IMR-90 (cell line): Measurements from ENCODE around the gene EGR2. TPM values are rescaled to one million over a fixed set of nuclear protein-coding genes. Genes with fewer than 3 reads are reported as not detected.

Source experiments
- ATAC-seq: fragments of 200-7000 bp; cut with Tn5 transposase; 2 replicates; pipeline ENCODE4 v1.9.1; 2020; ENCODE audit warnings: low read depth, mild to moderate bottlenecking, moderate library complexity
- BruUV-seq: library from RNA; stranded (reverse); fragments of 400-500 nt; replicated peaks from 2 replicates; lab custom pipeline; 2021; lab: Mats Ljungman, UMichigan
- CTCF ChIA-PET: fragments of 300-600 bp; formaldehyde crosslinking; extraction: SDS; loops from one replicate; lab custom pipeline; 2021; ENCODE audit warnings: antibody characterized with exemption; lab: Yijun Ruan, JAX
- POLR2A ChIA-PET: fragments of 300-600 bp; sonication (Branson Sonifier 250); formaldehyde crosslinking; loops from one replicate; lab custom pipeline; 2022; ENCODE audit warnings: antibody characterized with exemption; ENCODE audit not compliant: unreplicated experiment; lab: Charles Lee
- DNase-seq: peaks from one replicate; pipeline ENCODE4 v3.0.0; 2013
- H2AFZ ChIP-seq: replicated peaks from 2 replicates; pipeline ENCODE3; 2013; ENCODE audit warnings: low read length, mild to moderate bottlenecking; ENCODE audit not compliant: poor library complexity
- H2AK5ac ChIP-seq: 2 replicates; pipeline ENCODE4 v1.6.1; 2013; ENCODE audit warnings: low read depth, low read length, inconsistent platforms
- H2AK9ac ChIP-seq: replicated peaks from 2 replicates; pipeline ENCODE3; 2013; ENCODE audit warnings: mild to moderate bottlenecking, low read depth, low read length, moderate library complexity; ENCODE audit not compliant: poor library complexity
- H2BK120ac ChIP-seq: 2 replicates; pipeline ENCODE4 v1.6.1; 2013; ENCODE audit warnings: low read depth, low read length, inconsistent platforms
- H2BK15ac ChIP-seq: 3 replicates; pipeline ENCODE4 v1.6.1; 2013; ENCODE audit warnings: low read depth, low read length, inconsistent platforms
- H2BK20ac ChIP-seq: 2 replicates; pipeline ENCODE4 v1.6.1; 2013; ENCODE audit warnings: low read depth, mild to moderate bottlenecking, inconsistent platforms, low read length, moderate library complexity
- H2BK5ac ChIP-seq: 2 replicates; pipeline ENCODE4 v1.6.1; 2013; ENCODE audit warnings: mild to moderate bottlenecking, low read depth, low read length, inconsistent platforms; ENCODE audit not compliant: poor library complexity, severe bottlenecking
- H3K14ac ChIP-seq: replicated peaks from 2 replicates; pipeline ENCODE4 v1.6.1; 2013; ENCODE audit warnings: low read depth, low read length, inconsistent platforms
- H3K18ac ChIP-seq: 2 replicates; pipeline ENCODE4 v1.6.1; 2013; ENCODE audit warnings: low read depth, low read length, control low read depth
- H3K23ac ChIP-seq: 2 replicates; pipeline ENCODE4 v1.6.1; 2013; ENCODE audit warnings: low read depth, low read length, inconsistent platforms
- H3K27ac ChIP-seq: 2 replicates; pipeline ENCODE4 v1.5.1; 2013; ENCODE audit warnings: mild to moderate bottlenecking, control low read depth, low read length; ENCODE audit not compliant: insufficient read depth
- H3K27me3 ChIP-seq: 2 replicates; pipeline ENCODE4 v1.6.1; 2013; ENCODE audit warnings: low read length; ENCODE audit not compliant: control insufficient read depth, insufficient read depth
- H3K36me3 ChIP-seq: 2 replicates; pipeline ENCODE4 v1.6.1; 2013; ENCODE audit warnings: low read length, mixed read lengths; ENCODE audit not compliant: control insufficient read depth, insufficient read depth
- H3K4ac ChIP-seq: 2 replicates; pipeline ENCODE4 v1.6.1; 2013; ENCODE audit warnings: low read depth, low read length, inconsistent platforms
- H3K4me1 ChIP-seq: 2 replicates; pipeline ENCODE4 v1.6.1; 2013; ENCODE audit warnings: low read length, mixed read lengths; ENCODE audit not compliant: control insufficient read depth, insufficient read depth
- H3K4me2 ChIP-seq: 2 replicates; pipeline ENCODE4 v1.6.1; 2013; ENCODE audit warnings: low read depth, mild to moderate bottlenecking, control low read depth, low read length, moderate library complexity
- H3K4me3 ChIP-seq: 2 replicates; pipeline ENCODE4 v1.5.1; 2013; ENCODE audit warnings: low read depth, mild to moderate bottlenecking, control low read depth, low read length, moderate library complexity; ENCODE audit not compliant: insufficient read depth
- H3K56ac ChIP-seq: 2 replicates; pipeline ENCODE4 v1.6.1; 2013; ENCODE audit warnings: low read length, inconsistent platforms; ENCODE audit not compliant: insufficient read depth; ENCODE audit errors: extremely low read depth
- H3K79me1 ChIP-seq, 2 experiments: 2 replicates each; pipeline ENCODE4 v1.6.1; 2013; ENCODE audit warnings: low read length in 2 of 2, inconsistent platforms in 1 of 2, low read depth in 1 of 2
- H3K9ac ChIP-seq: 2 replicates; pipeline ENCODE4 v1.6.1; 2013; ENCODE audit warnings: low read depth, low read length, control low read depth
- H3K9me1 ChIP-seq: 2 replicates; pipeline ENCODE4 v1.6.1; 2013; ENCODE audit warnings: low read length, inconsistent platforms; ENCODE audit not compliant: insufficient read depth
- H3K9me3 ChIP-seq: 2 replicates; pipeline ENCODE4 v1.6.1; 2013; ENCODE audit warnings: low read length; ENCODE audit not compliant: control insufficient read depth, insufficient read depth
- H4K20me1 ChIP-seq: 2 replicates; pipeline ENCODE4 v1.6.1; 2013; ENCODE audit warnings: low read length, inconsistent platforms; ENCODE audit not compliant: insufficient read depth
- H4K5ac ChIP-seq: 2 replicates; pipeline ENCODE4 v1.6.1; 2013; ENCODE audit warnings: mild to moderate bottlenecking, low read depth, low read length, control low read depth
- H4K8ac ChIP-seq, 2 experiments: 2 replicates each; pipeline ENCODE4 v1.6.1; 2013; ENCODE audit warnings: low read depth in 2 of 2, low read length in 2 of 2, control low read depth in 1 of 2, inconsistent platforms in 1 of 2
- H4K91ac ChIP-seq: 2 replicates; pipeline ENCODE4 v1.6.1; 2013; ENCODE audit warnings: low read depth, low read length, inconsistent platforms; ENCODE audit not compliant: insufficient read depth
- POLR2A ChIP-seq: IDR thresholded peaks from 2 replicates; pipeline ENCODE4 v1.6.1; 2012; ENCODE audit warnings: mild to moderate bottlenecking, low read depth, low read length
- RCOR1 ChIP-seq: IDR thresholded peaks from 2 replicates; pipeline ENCODE4 v1.6.1; 2012; ENCODE audit warnings: mild to moderate bottlenecking, low read length, improper control_type of control experiment; ENCODE audit not compliant: insufficient replicate concordance
- WGBS, 2 experiments: methylation state at CpG; one replicate each; pipeline versions ENCODE4 v1.1.5 to v1.1.7; 2013; ENCODE audit warnings: missing lambda C conversion rate in 2 of 2; ENCODE audit not compliant: insufficient read length in 1 of 2; ENCODE audit errors: extremely low coverage in 2 of 2; 5-methylcytosine and 5-hydroxymethylcytosine counted together
- dilution Hi-C: fragments of 300-500 bp; cut with HindIII; formaldehyde crosslinking; loops from one replicate; pipeline ENCODE4 v1.14.3; 2018; ENCODE audit warnings: low sequenced_read_pairs; ENCODE audit not compliant: unreplicated experiment
- in situ Hi-C: fragments of 300-500 bp; cut with MboI; formaldehyde crosslinking; loops from 3 replicates; pipeline ENCODE4 v1.14.3; 2019; ENCODE audit warnings: low sequenced_read_pairs, inconsistent platforms, mixed read lengths
- intact Hi-C: fragments of 100-400 bp; cut with micrococcal nuclease; formaldehyde crosslinking; loops from 2 replicates; pipeline ENCODE4 v1.10.0; 2022
- polyA plus RNA-seq, 3 experiments: library from polyadenylated mRNA; depleted of rRNA; stranded (reverse); fragments of >200 nt; gene quantifications; 2 replicates each; pipeline ENCODE4 v1.2.3, GENCODE V29; 2012; ENCODE audit warnings: low replicate concordance in 1 of 3
- total RNA-seq: library from RNA; depleted of rRNA; stranded (reverse); fragments of >200 nt; gene quantifications from 2 replicates; pipeline ENCODE4 v1.2.3, GENCODE V29; 2012

The EGR2 gene
- total and polyA plus RNA-seq, 2 of the 4 experiments (the other 2 are of a cell fraction) = 0.36 to 1.2 TPM

GRCh38 chr10:62811159-62811875 is 4.8 kb downstream of the EGR2 start:
- DNase-seq = no peak
- Histone ChIP-seq H3K14ac (no peak overlapping the region), H3K9ac (no peak overlapping the region), H3K56ac (no peak overlapping the region), H3K18ac (no peak overlapping the region), H3K27ac (no peak overlapping the region), H3K27me3 (peaks cover 22% of the 10 kb centered on the region), H2BK120ac (no peak overlapping the region), H3K79me1 (peaks cover 8 to 13% of the 10 kb centered on the region in 2 experiments), H4K91ac (no peak overlapping the region), H2BK15ac (no peak overlapping the region), H3K4me3 (no peak overlapping the region), H2BK5ac (no peak overlapping the region), H2BK20ac (no peak overlapping the region), H3K4me1 (peaks cover 7% of the 10 kb centered on the region; the same call in 1 of the 2 replicates), H2AK5ac (no peak overlapping the region), H3K36me3 (no peaks in the 10 kb centered on the region), H3K4me2 (no peak overlapping the region), H3K9me1 (no peaks in the 10 kb centered on the region), H2AFZ (no peak overlapping the region), H2AK9ac (no peak overlapping the region), H4K20me1 (peaks cover 19% of the 10 kb centered on the region), H4K8ac (no peak overlapping the region), H4K5ac (no peak overlapping the region), H3K9me3 (no peaks in the 10 kb centered on the region), H3K4ac (no peak overlapping the region), H3K23ac (no peak overlapping the region)
- intact Hi-C loops (loop anchor here (5.0 kb wide), 1 partner anchor 336 kb away; no protein-coding TSS in a partner anchor), dilution Hi-C loops (no loop called here), in situ Hi-C loops (loop anchor here (5.0 to 25.0 kb wide), 4 partner anchors 199 to 774 kb away; partner anchors contain the start of gene RTKN2)
- ChIA-PET CTCF (no interaction called here), POLR2A (no interaction called here)
- no TSS peak for BruUV-seq
- no peak for TF ChIP-seq RCOR1
- peak; percentile 0; the same call in 1 of the 2 replicates for TF ChIP-seq POLR2A
- WGBS, 2 experiments = no CpG with 5 or more reads among the region's 10 CpGs
- ATAC-seq = no peak
